Small intestine (tissue), 7 donors: ENCODE results near the gene CUL2. TPM values are rescaled to one million over a fixed set of nuclear protein-coding genes. Genes with fewer than 3 reads are reported as not detected.

ENCODE experiments used
- DNase-seq, 2 donors: peaks; one replicate each; pipeline versions ENCODE4 v3.0.0 to v3.0.0-alpha.2; 2013
- FAIRE-seq: peaks from 2 replicates; lab custom pipeline; 2012; peaks lifted over from hg19 to GRCh38; lab: Jason Lieb, UNC
- H3K27ac ChIP-seq, 3 donors: one replicate each; pipeline ENCODE4 v1.5.1; 2013; ENCODE audit warnings: low read length in 2 of 3, mild to moderate bottlenecking in 2 of 3, control low read depth in 1 of 3, inconsistent platforms in 1 of 3, low read depth in 1 of 3, moderate library complexity in 1 of 3
- H3K27me3 ChIP-seq, 3 donors: one replicate each; pipeline ENCODE4 v1.6.1; 2013; ENCODE audit warnings: low read length in 3 of 3, inconsistent platforms in 1 of 3; ENCODE audit not compliant: control insufficient read depth in 3 of 3, insufficient read depth in 3 of 3
- H3K36me3 ChIP-seq, 3 donors: one replicate each; pipeline ENCODE4 v1.6.1; 2013; ENCODE audit warnings: low read length in 3 of 3, inconsistent platforms in 1 of 3, low read depth in 1 of 3, mild to moderate bottlenecking in 1 of 3, moderate library complexity in 1 of 3; ENCODE audit not compliant: control insufficient read depth in 3 of 3, insufficient read depth in 2 of 3
- H3K4me1 ChIP-seq, 3 donors: one replicate each; pipeline ENCODE4 v1.6.1; 2013; ENCODE audit warnings: low read length in 2 of 3, inconsistent platforms in 1 of 3, low read depth in 1 of 3, mild to moderate bottlenecking in 1 of 3, moderate library complexity in 1 of 3; ENCODE audit not compliant: control insufficient read depth in 3 of 3, insufficient read depth in 2 of 3
- H3K4me3 ChIP-seq, 3 donors: one replicate each; pipeline ENCODE4 v1.5.1; 2013; ENCODE audit warnings: low read length in 3 of 3, control low read depth in 1 of 3, inconsistent platforms in 1 of 3, low read depth in 1 of 3, mild to moderate bottlenecking in 1 of 3, moderate library complexity in 1 of 3
- H3K9me3 ChIP-seq, 2 donors: one replicate each; pipeline ENCODE4 v1.6.1; 2013; ENCODE audit warnings: low read depth in 1 of 2, low read length in 1 of 2; ENCODE audit not compliant: control insufficient read depth in 2 of 2, insufficient read depth in 1 of 2
- WGBS, 3 donors: extraction: QIAGEN DNeasy Blood & Tissue Kit; methylation state at CpG; one replicate each; pipeline ENCODE4 v1.1.7; 2013; 5-methylcytosine and 5-hydroxymethylcytosine counted together
- polyA plus RNA-seq, 4 donors: library from polyadenylated mRNA; stranded (reverse) in 3 of 4; unstranded in 1 of 4; fragments of 200-250 nt in 3 of 4; fragments of 120-200 nt in 1 of 4; gene quantifications; one replicate each; pipeline versions ENCODE4 v1.2.1 to v1.2.3, GENCODE V29; 2013
- donor health status: healthy with polysubstance abuse.
- donor health status: control.
- donor health status: control.
- donor health status: Bipolar disorder and iron deficiency.
- donor health status: healthy.

Gene CUL2
- polyA plus RNA-seq, 4 donors = 9.2 to 32.0 (median 12.7) TPM

DNA sequence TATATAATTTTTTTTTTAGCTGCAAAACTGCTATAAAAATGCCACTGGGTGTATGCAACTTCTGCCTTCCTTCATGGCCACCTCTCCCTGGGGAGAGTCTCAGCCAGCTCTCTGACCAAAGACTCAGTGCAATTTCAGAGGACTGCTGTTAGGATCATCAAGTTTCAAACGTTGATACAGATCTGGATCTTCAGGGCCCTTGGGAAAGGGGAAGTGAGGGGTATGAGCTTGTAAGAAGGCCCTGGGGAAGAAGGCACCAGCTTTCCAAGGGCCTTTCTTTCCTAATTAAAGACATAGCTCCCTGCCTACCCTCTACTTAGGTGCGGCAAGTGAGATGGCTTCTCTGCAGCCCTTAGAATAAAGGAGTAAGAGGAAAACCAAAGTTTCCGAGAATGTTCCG is 130.4 kb downstream of the CUL2 start:
- DNase-seq = no peak
- H3K36me3 ChIP-seq = no peaks in the 10 kb centered on the region
- WGBS, 3 donors = 68 to 81% (median 75%) methylated on average over 4 of the region's 4 CpGs
- H3K4me3 ChIP-seq = no peak overlapping the region
- no peak for FAIRE-seq
- no peak overlapping the region for H3K27ac ChIP-seq
- H3K4me1 ChIP-seq = no peaks in the 10 kb centered on the region
- no peaks in the 10 kb centered on the region for H3K9me3 ChIP-seq
- H3K27me3 ChIP-seq = no peaks in the 10 kb centered on the region

DNA sequence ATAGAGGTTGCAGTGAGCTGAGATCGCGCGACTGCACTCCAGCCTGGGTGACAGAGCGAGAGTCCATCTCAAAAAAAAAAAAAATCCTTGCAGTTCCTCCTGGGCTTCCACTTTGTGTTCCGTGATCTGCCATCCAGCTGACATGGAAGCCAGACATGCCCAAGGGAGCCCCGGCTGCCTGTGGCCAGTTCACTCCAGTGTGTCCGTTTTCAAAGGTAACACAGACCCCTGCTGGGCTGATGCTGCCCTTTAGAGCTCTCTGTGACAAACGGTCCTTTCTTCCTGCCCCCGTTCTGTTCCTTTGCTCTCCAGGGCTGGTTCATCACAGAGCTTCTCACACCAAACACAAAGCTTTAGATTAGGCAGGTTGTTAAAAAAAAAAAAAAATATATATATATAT is 130.8 kb downstream of the CUL2 start:
- Histone ChIP-seq H3K9me3 (no peaks in the 10 kb centered on the region), H3K27me3 (no peaks in the 10 kb centered on the region), H3K4me1 (no peaks in the 10 kb centered on the region), H3K4me3 (no peak overlapping the region), H3K27ac (no peak overlapping the region), H3K36me3 (no peaks in the 10 kb centered on the region)
- DNase-seq (no peak), FAIRE-seq (no peak)
- 67 to 79% (median 71%) methylated on average over 9 of the region's 9 CpGs for WGBS, 3 donors

Other genes with a start within 250 kb of the CUL2 start
- 10 to 100 TPM; 13.2 to 27.6 (median 22.7) TPM for gene CREM, start 36.5 kb upstream of the CUL2 start, polyA plus RNA-seq
- 10 to 100 TPM; 26.7 to 50.2 (median 32.3) TPM for gene CCNY, start 246.2 kb upstream of the CUL2 start, polyA plus RNA-seq